Measurements from ENCODE around the gene LRRC72. TPM values are rescaled to one million over a fixed set of nuclear protein-coding genes. Genes with fewer than 3 reads are reported as not detected.
"Not testable (repeated sequence)": the region's sequence is repeated elsewhere in the genome, so short reads cannot be mapped to it uniquely, and the experiment has no call there.

The LRRC72 gene
- total RNA-seq, 1 donor from 2014 or later, result not detected

DNA sequence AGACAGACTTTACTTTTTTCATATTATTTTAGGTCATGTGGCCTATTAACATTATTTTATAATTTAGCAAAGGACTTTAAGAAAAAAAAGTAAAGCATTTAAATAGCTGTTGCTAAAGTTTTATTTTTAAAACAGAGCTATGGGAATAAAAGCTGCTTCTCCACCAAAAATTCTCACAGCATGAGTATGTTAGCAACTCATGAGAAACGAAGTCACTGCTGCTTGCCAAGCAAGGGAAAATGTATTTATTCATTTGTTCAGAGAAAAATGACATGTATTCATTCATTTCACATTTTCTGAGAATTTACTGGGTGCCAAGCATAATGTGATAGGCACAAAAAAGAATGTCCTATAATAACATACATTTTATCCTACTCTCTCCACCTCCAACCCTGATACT lies 5.1 kb downstream of the LRRC72 start:
- H3K9me3 Mint-ChIP-seq (ENCODE audit: unreplicated experiment), result no peaks in the 10 kb centered on the region
- Histone ChIP-seq H2AFZ (ENCODE audit: low read depth, low read length) (no peak overlapping the region), H3K9me3 (ENCODE audit: insufficient read depth, low read depth, low read length) (no peaks in the 10 kb centered on the region), H3K4me2 (ENCODE audit: low read length) (no peak overlapping the region), H4K20me1 (ENCODE audit: insufficient read depth, low read length) (no peaks in the 10 kb centered on the region), H3K27ac (ENCODE audit: low read depth, low read length) (no peak overlapping the region), H3K27me3 (ENCODE audit: insufficient read depth, low read length) (no peaks in the 10 kb centered on the region), H3K4me3 (ENCODE audit: insufficient read depth, low read depth, low read length) (no peak overlapping the region), H3K36me3 (ENCODE audit: insufficient read depth, low read length) (no peaks in the 10 kb centered on the region), H3K79me2 (ENCODE audit: insufficient read depth, low read length) (no peaks in the 10 kb centered on the region), H3K9ac (ENCODE audit: low read length) (no peak overlapping the region), H3K4me1 (ENCODE audit: insufficient read depth, low read length) (no peaks in the 10 kb centered on the region)
- no peak overlapping the region for H3K27ac Mint-ChIP-seq (ENCODE audit: unreplicated experiment)
- DNase-seq (ENCODE audit: low read depth) (peak; percentile 4), FAIRE-seq (no peak)
- TF ChIP-seq, protein P1, sequence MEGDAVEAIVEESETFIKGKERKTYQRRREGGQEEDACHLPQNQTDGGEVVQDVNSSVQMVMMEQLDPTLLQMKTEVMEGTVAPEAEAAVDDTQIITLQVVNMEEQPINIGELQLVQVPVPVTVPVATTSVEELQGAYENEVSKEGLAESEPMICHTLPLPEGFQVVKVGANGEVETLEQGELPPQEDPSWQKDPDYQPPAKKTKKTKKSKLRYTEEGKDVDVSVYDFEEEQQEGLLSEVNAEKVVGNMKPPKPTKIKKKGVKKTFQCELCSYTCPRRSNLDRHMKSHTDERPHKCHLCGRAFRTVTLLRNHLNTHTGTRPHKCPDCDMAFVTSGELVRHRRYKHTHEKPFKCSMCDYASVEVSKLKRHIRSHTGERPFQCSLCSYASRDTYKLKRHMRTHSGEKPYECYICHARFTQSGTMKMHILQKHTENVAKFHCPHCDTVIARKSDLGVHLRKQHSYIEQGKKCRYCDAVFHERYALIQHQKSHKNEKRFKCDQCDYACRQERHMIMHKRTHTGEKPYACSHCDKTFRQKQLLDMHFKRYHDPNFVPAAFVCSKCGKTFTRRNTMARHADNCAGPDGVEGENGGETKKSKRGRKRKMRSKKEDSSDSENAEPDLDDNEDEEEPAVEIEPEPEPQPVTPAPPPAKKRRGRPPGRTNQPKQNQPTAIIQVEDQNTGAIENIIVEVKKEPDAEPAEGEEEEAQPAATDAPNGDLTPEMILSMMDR (IDR thresholded peaks at IDR 0.05; ENCODE audit: insufficient read depth, low read depth, low read length), result no peak
- no peak for TF ChIP-seq EZH2 (IDR thresholded peaks at IDR 0.05; ENCODE audit: insufficient read depth, low read length)
- H3K36me3 Mint-ChIP-seq (ENCODE audit: low read depth, unreplicated experiment), result no peaks in the 10 kb centered on the region
- peaks cover 6% of the 10 kb centered on the region for H3K4me1 Mint-ChIP-seq (ENCODE audit: low read depth, unreplicated experiment)
- H3K4me3 Mint-ChIP-seq (ENCODE audit: unreplicated experiment), result no peak overlapping the region
- no peaks in the 10 kb centered on the region for H3K27me3 Mint-ChIP-seq (ENCODE audit: low read depth, unreplicated experiment)

DNA sequence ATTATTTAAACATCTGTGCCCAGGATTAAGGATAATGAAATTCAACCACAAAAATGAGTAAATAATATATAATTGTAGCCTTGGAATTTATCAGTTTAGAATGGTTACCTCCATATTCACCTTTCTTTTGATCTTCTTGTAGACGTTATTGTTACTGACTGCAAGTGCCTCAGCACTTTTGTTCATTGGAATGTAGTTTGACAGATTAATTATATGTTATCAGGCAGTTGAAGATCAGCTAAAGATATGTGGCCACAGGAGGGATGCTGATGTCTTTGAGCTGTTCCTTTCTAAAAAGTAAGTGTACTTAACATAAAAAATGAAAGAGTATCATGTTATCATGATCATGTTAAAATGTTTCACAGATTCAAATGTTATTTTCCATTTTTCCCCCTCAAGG lies 5.6 kb downstream of the LRRC72 start:
- TF ChIP-seq, protein P1 (IDR thresholded peaks at IDR 0.05; ENCODE audit: insufficient read depth, low read depth, low read length), result no peak
- no peak for TF ChIP-seq EZH2 (IDR thresholded peaks at IDR 0.05; ENCODE audit: insufficient read depth, low read length)
- Histone ChIP-seq H3K27ac (ENCODE audit: low read depth, low read length) (no peak overlapping the region), H3K9ac (ENCODE audit: low read length) (no peak overlapping the region), H4K20me1 (ENCODE audit: insufficient read depth, low read length) (no peaks in the 10 kb centered on the region), H2AFZ (ENCODE audit: low read depth, low read length) (no peak overlapping the region), H3K79me2 (ENCODE audit: insufficient read depth, low read length) (no peaks in the 10 kb centered on the region), H3K36me3 (ENCODE audit: insufficient read depth, low read length) (no peaks in the 10 kb centered on the region), H3K4me3 (ENCODE audit: insufficient read depth, low read depth, low read length) (no peak overlapping the region), H3K27me3 (ENCODE audit: insufficient read depth, low read length) (no peaks in the 10 kb centered on the region), H3K9me3 (ENCODE audit: insufficient read depth, low read depth, low read length) (no peaks in the 10 kb centered on the region), H3K4me1 (ENCODE audit: insufficient read depth, low read length) (no peaks in the 10 kb centered on the region), H3K4me2 (ENCODE audit: low read length) (no peak overlapping the region)
- Mint-ChIP-seq H3K36me3 (ENCODE audit: low read depth, unreplicated experiment) (no peaks in the 10 kb centered on the region), H3K9me3 (ENCODE audit: unreplicated experiment) (no peaks in the 10 kb centered on the region), H3K4me3 (ENCODE audit: unreplicated experiment) (no peak overlapping the region), H3K27me3 (ENCODE audit: low read depth, unreplicated experiment) (no peaks in the 10 kb centered on the region), H3K4me1 (ENCODE audit: low read depth, unreplicated experiment) (peaks cover 6% of the 10 kb centered on the region), H3K27ac (ENCODE audit: unreplicated experiment) (no peak overlapping the region)
- no peak for DNase-seq (ENCODE audit: low read depth)
- FAIRE-seq, result no peak

DNA sequence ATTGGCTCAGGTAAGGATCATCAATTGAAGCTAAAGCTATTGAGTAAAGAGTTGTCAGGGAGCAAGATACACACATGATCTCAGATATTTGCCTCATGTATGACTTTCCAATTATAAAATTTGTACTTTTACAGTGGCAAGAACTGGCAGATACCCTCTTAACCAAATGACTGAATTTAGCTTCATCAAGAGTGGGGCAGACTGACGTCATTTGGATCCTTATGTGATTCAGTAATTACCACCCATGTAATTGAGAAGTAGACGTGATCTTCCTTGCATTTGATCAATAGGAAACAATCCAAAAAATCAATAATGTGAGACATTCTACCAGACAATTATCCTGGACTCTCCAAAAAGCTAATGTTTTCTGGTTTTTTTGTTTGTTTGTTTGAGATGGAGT lies 8.9 kb downstream of the LRRC72 start:
- H3K9me3 ChIP-seq (ENCODE audit: insufficient read depth, low read depth, low read length), result no peaks in the 10 kb centered on the region
- FAIRE-seq (no peak), DNase-seq (ENCODE audit: low read depth) (no peak)
- TF ChIP-seq, protein P1 (IDR thresholded peaks at IDR 0.05; ENCODE audit: insufficient read depth, low read depth, low read length), result no peak
- no peak for TF ChIP-seq EZH2 (IDR thresholded peaks at IDR 0.05; ENCODE audit: insufficient read depth, low read length)
- no peak overlapping the region for H3K27ac ChIP-seq (ENCODE audit: low read depth, low read length)
- H3K27ac Mint-ChIP-seq (ENCODE audit: unreplicated experiment), result no peak overlapping the region
- no peak overlapping the region for H3K4me2 ChIP-seq (ENCODE audit: low read length)
- no peaks in the 10 kb centered on the region for H3K9me3 Mint-ChIP-seq (ENCODE audit: unreplicated experiment)
- H3K27me3 Mint-ChIP-seq (ENCODE audit: low read depth, unreplicated experiment), result no peaks in the 10 kb centered on the region
- no peaks in the 10 kb centered on the region for H3K4me1 ChIP-seq (ENCODE audit: insufficient read depth, low read length)
- H3K4me1 Mint-ChIP-seq (ENCODE audit: low read depth, unreplicated experiment), result no peaks in the 10 kb centered on the region
- H3K36me3 Mint-ChIP-seq (ENCODE audit: low read depth, unreplicated experiment), result no peaks in the 10 kb centered on the region
- no peaks in the 10 kb centered on the region for H3K27me3 ChIP-seq (ENCODE audit: insufficient read depth, low read length)
- H3K36me3 ChIP-seq (ENCODE audit: insufficient read depth, low read length), result no peaks in the 10 kb centered on the region
- H2AFZ ChIP-seq (ENCODE audit: low read depth, low read length), result no peak overlapping the region
- no peak overlapping the region for H3K4me3 ChIP-seq (ENCODE audit: insufficient read depth, low read depth, low read length)
- H4K20me1 ChIP-seq (ENCODE audit: insufficient read depth, low read length), result no peaks in the 10 kb centered on the region
- H3K4me3 Mint-ChIP-seq (ENCODE audit: unreplicated experiment), result no peak overlapping the region
- H3K79me2 ChIP-seq (ENCODE audit: insufficient read depth, low read length), result no peaks in the 10 kb centered on the region
- H3K9ac ChIP-seq (ENCODE audit: low read length), result no peak overlapping the region

DNA sequence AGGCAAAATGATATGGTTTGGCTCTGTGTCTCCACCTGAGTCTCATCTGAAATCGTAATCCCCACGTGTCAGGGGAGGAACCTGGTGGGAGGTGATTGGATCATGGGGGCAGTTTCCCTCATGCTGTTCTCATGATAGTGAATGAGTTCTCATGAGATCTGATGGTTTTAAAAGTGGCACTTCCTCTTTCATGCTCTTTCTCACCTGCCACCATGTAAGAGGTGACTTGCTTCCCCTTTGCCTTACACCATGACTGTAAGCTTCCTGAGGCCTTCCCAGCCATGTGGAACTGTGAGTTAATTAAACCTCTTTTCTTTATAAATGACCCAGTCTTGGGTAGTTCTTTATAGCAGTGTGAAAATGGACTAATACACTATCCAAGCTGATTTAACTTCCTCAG lies 13.9 kb downstream of the LRRC72 start:
- H3K9me3 Mint-ChIP-seq (ENCODE audit: unreplicated experiment); H3K9me3 ChIP-seq (ENCODE audit: insufficient read depth, low read depth, low read length); H3K27ac Mint-ChIP-seq (ENCODE audit: unreplicated experiment); H3K27me3 ChIP-seq (ENCODE audit: insufficient read depth, low read length); H4K20me1 ChIP-seq (ENCODE audit: insufficient read depth, low read length); H3K36me3 Mint-ChIP-seq (ENCODE audit: low read depth, unreplicated experiment); H3K4me1 Mint-ChIP-seq (ENCODE audit: low read depth, unreplicated experiment); H3K9ac ChIP-seq (ENCODE audit: low read length); H3K27ac ChIP-seq (ENCODE audit: low read depth, low read length); H3K4me3 Mint-ChIP-seq (ENCODE audit: unreplicated experiment); H3K27me3 Mint-ChIP-seq (ENCODE audit: low read depth, unreplicated experiment); H3K36me3 ChIP-seq (ENCODE audit: insufficient read depth, low read length); H3K4me2 ChIP-seq (ENCODE audit: low read length); H3K4me1 ChIP-seq (ENCODE audit: insufficient read depth, low read length); H2AFZ ChIP-seq (ENCODE audit: low read depth, low read length); DNase-seq (ENCODE audit: low read depth); FAIRE-seq; H3K4me3 ChIP-seq (ENCODE audit: insufficient read depth, low read depth, low read length); H3K79me2 ChIP-seq (ENCODE audit: insufficient read depth, low read length): not testable (repeated sequence)

All from astrocyte (in vitro differentiated cells and primary cell).